Ecto neural progenitor cell (in vitro differentiated cells): ENCODE results near the gene SLC34A3.

Experiments
- DNase-seq: peaks from one replicate; pipeline ENCODE4 v3.0.0-alpha.2; 2018; ENCODE audit warnings: low spot score

The SLC34A3 gene

GRCh38 chr9:137195525-137196220 lies 35.0 kb upstream of the SLC34A3 start:
- DNase-seq = no peak

GRCh38 chr9:137198051-137198901 lies 32.4 kb upstream of the SLC34A3 start:
- DNase-seq = no peak

GRCh38 chr9:137198902-137199283 lies 31.8 kb upstream of the SLC34A3 start:
- no peak for DNase-seq

- no peak for DNase-seq
Measured at GRCh38 chr9:137199411-137200121, 31.1 kb upstream of the SLC34A3 start.

GRCh38 chr9:137200311-137201204 lies 30.1 kb upstream of the SLC34A3 start, which contains the start of gene TPRN:
TPRN (minus strand) TSS chr9:137200741; CDS start chr9:137200711, 30 bp downstream.
- peak; percentile 99 for DNase-seq

- DNase-seq = no peak
Measured at GRCh38 chr9:137201205-137201868, 29.4 kb upstream of the SLC34A3 start.

- no peak for DNase-seq
Measured at GRCh38 chr9:137202966-137203365, 27.7 kb upstream of the SLC34A3 start.

GRCh38 chr9:137204731-137205125 lies 26.0 kb upstream of the SLC34A3 start:
- no peak for DNase-seq

GRCh38 chr9:137205126-137206069 lies 25.3 kb upstream of the SLC34A3 start, which contains the start of the genes NDOR1 and TMEM203:
NDOR1 (plus strand) TSS chr9:137205700; CDS start chr9:137205778, 78 bp downstream.
TMEM203 (minus strand) TSS chr9:137205648; CDS start chr9:137205414, 234 bp downstream.
- peak; percentile 97 for DNase-seq

- DNase-seq = no peak
Measured at GRCh38 chr9:137206602-137207001, 24.1 kb upstream of the SLC34A3 start.

GRCh38 chr9:137211532-137211931 lies 19.2 kb upstream of the SLC34A3 start:
- no peak for DNase-seq

GRCh38 chr9:137212520-137212919 lies 18.2 kb upstream of the SLC34A3 start:
- DNase-seq = no peak

GRCh38 chr9:137213160-137214060 lies 17.3 kb upstream of the SLC34A3 start:
- DNase-seq = no peak

GRCh38 chr9:137214620-137215019 lies 16.1 kb upstream of the SLC34A3 start:
- no peak for DNase-seq

- no peak for DNase-seq
Measured at GRCh38 chr9:137215196-137215986, 15.3 kb upstream of the SLC34A3 start.

- DNase-seq = no peak
Measured at GRCh38 chr9:137216188-137216965, 14.3 kb upstream of the SLC34A3 start.
